Neural cell (in vitro differentiated cells): Measurements from ENCODE around the gene GNPTG. TPM values are rescaled to one million over a fixed set of nuclear protein-coding genes. Genes with fewer than 3 reads are reported as not detected.

Experiments
- H2AFZ ChIP-seq: fragments of 200-600, 300-800 bp; sonication (generic), shearing (Covaris generic); 2 replicates; pipeline ENCODE4 v1.6.0; 2014; ENCODE audit warnings: low read depth, mild to moderate bottlenecking, antibody characterized with exemption, low read length, moderate library complexity
- H3F3A ChIP-seq: fragments of 200-600 bp; shearing (Covaris generic); 2 replicates; pipeline ENCODE4 v1.6.1; 2016; ENCODE audit warnings: mild to moderate bottlenecking, moderate library complexity, mixed read lengths, antibody characterized with exemption, low read length; ENCODE audit not compliant: insufficient read depth, poor library complexity, severe bottlenecking
- H3K27ac ChIP-seq: fragments of 200-600, 300-800 bp; sonication (generic), shearing (Covaris generic); 2 replicates; pipeline ENCODE4 v1.5.1; 2014; ENCODE audit warnings: mild to moderate bottlenecking, low read length, moderate library complexity
- H3K27me3 ChIP-seq: fragments of 300-800, 200-600 bp; sonication (generic), shearing (Covaris generic); 2 replicates; pipeline ENCODE4 v1.6.0; 2014; ENCODE audit warnings: mild to moderate bottlenecking, low read depth, low read length, moderate library complexity; ENCODE audit not compliant: insufficient read depth
- H3K36me3 ChIP-seq: fragments of 300-800, 200-600 bp; sonication (generic), shearing (Covaris generic); 2 replicates; pipeline ENCODE4 v1.5.1; 2014; ENCODE audit warnings: mild to moderate bottlenecking, antibody characterized with exemption, low read length, moderate library complexity; ENCODE audit not compliant: insufficient read depth
- H3K4me2 ChIP-seq: fragments of 300-800, 200-600 bp; sonication (generic), shearing (Covaris generic); 2 replicates; pipeline ENCODE4 v1.6.0; 2014; ENCODE audit warnings: mild to moderate bottlenecking, low read length
- H3K4me3 ChIP-seq: fragments of 300-800, 200-600 bp; sonication (generic), shearing (Covaris generic); 2 replicates; pipeline ENCODE4 v1.5.1; 2014; ENCODE audit warnings: mild to moderate bottlenecking, low read length, moderate library complexity
- H3K79me2 ChIP-seq: fragments of 200-600 bp; shearing (Covaris generic); replicated peaks from 2 replicates; pipeline ENCODE4 v1.6.0; 2014; ENCODE audit warnings: mild to moderate bottlenecking, low read length, moderate library complexity; ENCODE audit not compliant: insufficient read depth
- H3K9ac ChIP-seq: fragments of 300-800, 200-600 bp; sonication (generic), shearing (Covaris generic); 2 replicates; pipeline ENCODE4 v1.6.1; 2016; ENCODE audit warnings: mild to moderate bottlenecking, low read length, mixed read lengths
- H3K9me2 ChIP-seq: fragments of 200-600 bp; shearing (Covaris generic); 2 replicates; pipeline ENCODE4 v1.6.1; 2016; ENCODE audit warnings: mild to moderate bottlenecking, low read length, mixed read lengths; ENCODE audit not compliant: insufficient read depth
- H3K9me3 ChIP-seq: fragments of 200-600, 300-800 bp; sonication (generic), shearing (Covaris generic); 2 replicates; pipeline ENCODE4 v1.6.1; 2016; ENCODE audit warnings: mild to moderate bottlenecking, mixed run types, low read length, moderate library complexity, mixed read lengths
- H4K20me1 ChIP-seq: fragments of 200-600 bp; shearing (Covaris generic); 2 replicates; pipeline ENCODE4 v1.6.1; 2016; ENCODE audit warnings: mild to moderate bottlenecking, mixed run types; ENCODE audit not compliant: insufficient read depth
- CTCF ChIP-seq: fragments of 450-650 bp; IDR thresholded peaks from 2 replicates; pipeline ENCODE4 v1.5.1; 2014; ENCODE audit warnings: antibody characterized with exemption, mild to moderate bottlenecking, moderate library complexity; ENCODE audit not compliant: poor library complexity, severe bottlenecking
- EP300 ChIP-seq: fragments of 450-650 bp; conservative IDR thresholded peaks from 2 replicates; pipeline ENCODE4 v1.6.1; 2014; ENCODE audit warnings: antibody characterized with exemption, mild to moderate bottlenecking, moderate library complexity; ENCODE audit not compliant: poor library complexity, severe bottlenecking
- EZH2 ChIP-seq: fragments of 200-600, 300-800 bp; shearing (Covaris generic), sonication (generic); IDR thresholded peaks from 2 replicates; pipeline ENCODE4 v1.6.1; 2014; ENCODE audit warnings: antibody characterized with exemption, low read length, borderline replicate concordance, mild to moderate bottlenecking; ENCODE audit not compliant: insufficient read depth, poor library complexity, severe bottlenecking
- MXI1 ChIP-seq: fragments of 450-650 bp; conservative IDR thresholded peaks from 2 replicates; pipeline ENCODE4 v1.6.1; 2014; ENCODE audit warnings: antibody characterized with exemption, mild to moderate bottlenecking; ENCODE audit not compliant: poor library complexity, severe bottlenecking
- POLR2AphosphoS5 ChIP-seq: IDR thresholded peaks from 2 replicates; pipeline ENCODE4 v1.6.1; 2012
- RAD21 ChIP-seq: fragments of 450-650 bp; conservative IDR thresholded peaks from 2 replicates; pipeline ENCODE4 v1.6.1; 2014; ENCODE audit warnings: antibody characterized with exemption, mild to moderate bottlenecking, moderate library complexity
- REST ChIP-seq: IDR thresholded peaks from 2 replicates; pipeline ENCODE4 v1.6.1; 2012; ENCODE audit warnings: borderline replicate concordance
- SMC3 ChIP-seq: fragments of 450-650 bp; conservative IDR thresholded peaks from 2 replicates; pipeline ENCODE4 v1.6.1; 2014; ENCODE audit warnings: antibody characterized with exemption, mild to moderate bottlenecking, moderate library complexity; ENCODE audit not compliant: poor library complexity
- TAF1 ChIP-seq: IDR thresholded peaks from 2 replicates; pipeline ENCODE4 v1.6.1; 2012; ENCODE audit warnings: low read depth
- polyA plus RNA-seq: library from polyadenylated mRNA; depleted of rRNA; stranded (reverse); fragments of >200 nt; gene quantifications from 2 replicates; pipeline ENCODE4 v1.2.3, GENCODE V29; 2014

The GNPTG gene
- polyA plus RNA-seq, 1 donor from 2014 or later: 90.5 TPM

- Histone ChIP-seq H2AFZ (no peak overlapping the region), H3K9me2 (no peaks in the 10 kb centered on the region), H3K9ac (no peak overlapping the region), H3K4me3 (no peak overlapping the region), H3K27ac (no peak overlapping the region), H3K27me3 (no peaks in the 10 kb centered on the region), H3K36me3 (no peaks in the 10 kb centered on the region), H3K9me3 (no peaks in the 10 kb centered on the region), H3K79me2 (no peaks in the 10 kb centered on the region), H3K4me2 (no peak overlapping the region), H3F3A (no peaks in the 10 kb centered on the region), H4K20me1 (no peaks in the 10 kb centered on the region)
- TF ChIP-seq SMC3 (no peak), POLR2AphosphoS5 (no peak), EZH2 (no peak), MXI1 (no peak), EP300 (no peak), REST (no peak), CTCF (no peak), RAD21 (no peak), TAF1 (no peak)
Measured at GRCh38 chr16:1372292-1372950, 20.7 kb downstream of the GNPTG start.

GRCh38 chr16:1374418-1375297 is 22.9 kb downstream of the GNPTG start:
- Histone ChIP-seq H2AFZ (no peak overlapping the region), H3K4me3 (no peak overlapping the region), H3K9ac (no peak overlapping the region), H3K79me2 (no peaks in the 10 kb centered on the region), H4K20me1 (no peaks in the 10 kb centered on the region), H3K9me2 (no peaks in the 10 kb centered on the region), H3K9me3 (no peaks in the 10 kb centered on the region), H3K36me3 (no peaks in the 10 kb centered on the region), H3K4me2 (no peak overlapping the region), H3K27ac (no peak overlapping the region), H3K27me3 (no peaks in the 10 kb centered on the region), H3F3A (no peaks in the 10 kb centered on the region)
- TF ChIP-seq POLR2AphosphoS5 (no peak), TAF1 (no peak), MXI1 (no peak), CTCF (no peak), SMC3 (no peak), REST (no peak), EZH2 (no peak), EP300 (no peak), RAD21 (no peak)
